Measurements from ENCODE around the gene PSMA8.
"Not testable (repeated sequence)": the region's sequence is repeated elsewhere in the genome, so short reads cannot be mapped to it uniquely, and the experiment has no call there.

PSMA8 gene

GRCh38 chr18:26159353-26159752 lies 25.7 kb downstream of the PSMA8 start:
- DNase-seq (ENCODE audit: low read depth, low spot score) = no peak
- H3K4me3 ChIP-seq (ENCODE audit: low read length) = no peak overlapping the region

DNA sequence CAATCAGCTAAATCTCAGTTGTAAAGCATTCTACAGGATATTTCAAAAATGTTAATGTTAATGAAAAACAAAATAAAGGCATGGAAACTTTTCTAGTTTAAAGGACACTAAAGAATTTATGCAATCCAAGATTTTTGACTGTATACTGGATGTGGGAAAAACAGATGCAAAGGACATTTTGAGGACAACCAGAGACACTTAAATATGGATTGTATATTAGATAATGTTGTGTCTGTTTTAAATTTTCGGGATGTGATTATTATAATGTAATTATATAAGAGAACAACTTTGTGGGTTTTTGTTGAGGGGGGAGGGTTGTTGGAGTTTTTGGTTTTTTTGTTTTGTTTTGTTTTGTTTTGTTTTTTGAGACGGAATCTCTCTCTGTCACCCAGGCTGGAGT lies 30.9 kb downstream of the PSMA8 start:
- no peak for DNase-seq (ENCODE audit: low read depth, low spot score)
- H3K4me3 ChIP-seq (ENCODE audit: low read length) = no peak overlapping the region

DNA sequence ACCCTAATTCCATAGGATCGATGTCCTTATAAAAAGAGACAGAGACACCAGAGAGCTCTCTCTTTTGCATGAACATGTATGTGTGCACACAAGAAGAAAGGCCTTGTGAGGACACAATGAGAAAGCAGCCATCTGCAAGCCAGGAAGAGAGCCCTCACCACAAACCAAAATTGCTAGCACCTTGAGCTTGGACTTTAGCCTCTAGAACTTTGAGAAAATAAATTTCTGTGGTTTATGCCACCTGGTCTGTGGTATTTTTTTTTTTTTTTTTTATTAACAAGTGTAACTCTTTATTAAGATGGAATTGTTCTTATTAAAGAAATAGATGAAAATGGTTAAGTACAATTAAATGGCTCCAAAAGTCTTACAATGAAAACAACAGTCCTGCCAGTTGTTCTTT lies 33.9 kb downstream of the PSMA8 start:
- H3K4me3 ChIP-seq (ENCODE audit: low read length) = not testable (repeated sequence)
- DNase-seq (ENCODE audit: low read depth, low spot score) = peak; percentile 61

DNA sequence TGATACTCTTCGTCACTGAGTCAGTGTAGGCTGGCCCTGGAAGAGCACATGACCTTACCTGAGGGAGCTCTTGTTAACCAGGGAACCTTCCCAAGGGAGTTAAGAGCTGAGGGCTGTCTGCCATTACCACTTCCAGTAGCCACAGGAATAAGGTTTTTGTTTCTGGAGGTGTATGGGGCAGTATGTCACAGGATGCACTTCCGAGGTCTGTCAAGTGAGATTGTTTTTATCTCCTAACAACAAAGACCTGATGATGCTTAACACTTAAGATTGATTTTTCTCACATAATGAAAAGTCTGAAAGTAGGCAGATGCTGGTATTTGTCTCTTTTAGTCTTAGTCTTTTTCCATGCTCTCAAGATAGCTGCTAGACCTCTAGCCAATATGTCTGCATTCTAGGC lies 41.8 kb downstream of the PSMA8 start:
- H3K4me3 ChIP-seq (ENCODE audit: low read length) = no peak overlapping the region
- no peak for DNase-seq (ENCODE audit: low read depth, low spot score)

GRCh38 chr18:26176134-26176533 lies 42.5 kb downstream of the PSMA8 start:
- no peak for DNase-seq (ENCODE audit: low read depth, low spot score)
- no peak overlapping the region for H3K4me3 ChIP-seq (ENCODE audit: low read length)

GRCh38 chr18:26181343-26181826 lies 47.7 kb downstream of the PSMA8 start:
- no peak overlapping the region for H3K4me3 ChIP-seq (ENCODE audit: low read length)

DNA sequence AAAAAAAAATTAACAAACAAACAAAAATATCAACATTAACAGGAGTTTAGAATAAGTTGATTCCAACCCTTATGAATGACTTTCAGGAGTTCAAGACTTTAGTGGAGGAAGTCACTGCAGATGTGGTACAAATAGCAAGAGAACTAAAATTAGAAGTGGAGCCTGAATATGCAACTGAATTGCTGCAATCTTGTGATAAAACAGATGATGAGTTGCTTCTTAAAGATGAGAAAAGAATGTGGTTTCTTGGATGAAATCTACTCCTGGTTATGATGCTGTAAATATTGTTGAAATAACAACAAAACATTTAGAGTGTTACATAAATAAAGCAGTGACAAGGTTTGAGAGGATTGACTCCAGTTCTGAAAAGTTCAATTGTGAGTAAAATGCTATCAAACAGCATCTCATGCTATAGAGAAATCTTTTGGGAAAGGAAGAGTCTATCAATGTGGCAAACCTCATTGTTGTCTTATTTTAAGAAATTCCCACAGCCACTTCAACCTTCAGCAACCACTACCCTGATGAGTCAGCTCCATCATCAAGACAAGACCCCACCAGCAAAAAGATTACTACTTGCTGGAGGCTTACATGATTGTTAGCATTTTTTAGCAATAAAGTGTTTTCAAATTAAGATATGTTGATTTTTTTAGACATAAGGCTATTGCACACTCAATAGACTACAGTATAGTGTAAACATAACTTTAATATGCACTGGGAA lies 49.9 kb downstream of the PSMA8 start:
- no peak overlapping the region for H3K4me3 ChIP-seq (ENCODE audit: low read length)
- DNase-seq (ENCODE audit: low read depth, low spot score) = no peak

More at GRCh38 chr18:26181343-26181826, 47.7 kb downstream of the PSMA8 start:
- DNase-seq (ENCODE audit: low read depth, low spot score) = no peak

DNA sequence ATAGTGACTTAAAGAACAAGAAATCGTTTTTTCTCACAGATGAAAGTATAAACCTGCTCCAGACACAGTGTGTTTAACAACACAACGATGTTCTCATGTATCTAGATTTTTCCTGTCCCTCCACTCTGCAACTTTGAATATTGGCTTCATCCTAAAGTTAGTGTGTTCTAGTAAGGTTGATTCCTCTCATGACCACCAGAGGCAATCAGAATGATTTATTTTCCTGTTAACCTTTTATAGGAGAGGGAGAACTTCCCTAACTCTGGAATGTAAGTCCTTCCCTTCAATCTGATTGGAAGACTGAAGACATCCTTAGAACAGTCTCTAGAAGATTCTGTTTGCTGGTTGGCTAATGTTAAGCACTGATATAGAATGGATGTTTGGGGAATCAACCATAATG lies 51.6 kb downstream of the PSMA8 start:
- H3K4me3 ChIP-seq (ENCODE audit: low read length) = no peak overlapping the region
- DNase-seq (ENCODE audit: low read depth, low spot score) = no peak

GRCh38 chr18:26190506-26190905 lies 56.8 kb downstream of the PSMA8 start:
- DNase-seq (ENCODE audit: low read depth, low spot score) = no peak
- H3K4me3 ChIP-seq (ENCODE audit: low read length) = no peak overlapping the region

DNA sequence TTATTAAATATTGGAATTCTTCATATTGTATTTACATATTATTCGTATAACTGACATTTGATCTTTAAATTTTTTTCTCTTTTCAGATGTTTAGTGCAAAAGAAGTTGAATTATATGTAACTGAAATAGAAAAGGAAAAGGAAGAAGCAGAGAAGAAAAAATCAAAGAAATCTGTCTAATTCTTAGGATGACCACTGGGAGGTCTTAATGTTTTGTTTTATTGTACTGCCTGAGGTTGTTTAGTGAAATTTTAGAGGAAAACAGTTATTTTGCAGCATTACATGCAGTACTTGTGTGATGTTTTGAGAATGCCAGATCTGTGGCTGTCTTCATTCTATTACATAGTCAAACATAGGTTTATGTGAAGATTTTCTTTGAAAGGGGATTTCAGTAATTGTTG lies 58.6 kb downstream of the PSMA8 start:
- no peak for DNase-seq (ENCODE audit: low read depth, low spot score)
- H3K4me3 ChIP-seq (ENCODE audit: low read length) = no peak overlapping the region

DNA sequence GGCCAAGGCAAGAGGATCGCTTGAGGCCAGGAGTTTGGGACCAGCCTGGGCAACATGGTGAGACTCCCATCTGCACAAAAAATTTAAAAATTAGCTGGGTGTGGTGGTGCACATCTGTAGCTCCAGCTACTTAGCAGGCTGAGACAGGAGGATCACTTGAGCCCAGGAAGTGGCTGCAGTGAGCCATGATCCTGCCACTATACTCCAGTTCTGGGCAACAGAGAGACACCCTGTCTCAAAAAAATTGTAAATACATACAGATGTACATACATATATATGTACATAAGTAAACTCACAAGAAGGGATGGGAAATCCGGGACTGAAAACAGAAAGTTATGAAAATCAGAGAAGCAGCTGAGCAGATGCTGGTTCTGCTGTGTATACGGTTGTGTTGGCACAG lies 62.9 kb downstream of the PSMA8 start:
- H3K4me3 ChIP-seq (ENCODE audit: low read length) = no peak overlapping the region
- DNase-seq (ENCODE audit: low read depth, low spot score) = no peak

DNA sequence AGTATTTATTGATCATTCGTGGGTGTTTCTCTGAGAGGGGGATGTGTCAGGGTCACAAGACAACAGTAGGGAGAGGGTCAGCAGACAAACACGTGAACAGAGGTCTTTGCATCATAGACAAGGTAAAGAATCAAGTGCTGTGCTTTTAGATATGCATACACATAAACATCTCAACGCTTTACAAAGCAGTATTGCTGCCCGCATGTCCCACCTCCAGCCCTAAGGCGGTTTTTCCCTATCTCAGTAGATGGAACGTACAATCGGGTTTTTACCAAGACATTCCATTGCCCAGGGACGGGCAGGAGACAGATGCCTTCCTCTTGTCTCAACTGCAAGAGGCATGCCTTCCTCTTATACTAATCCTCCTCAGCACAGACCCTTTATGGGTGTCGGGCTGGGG lies 68.3 kb downstream of the PSMA8 start:
- not testable (repeated sequence) for DNase-seq (ENCODE audit: low read depth, low spot score); H3K4me3 ChIP-seq (ENCODE audit: low read length)

GRCh38 chr18:26205318-26205717 lies 71.6 kb downstream of the PSMA8 start:
- H3K4me3 ChIP-seq (ENCODE audit: low read length) = no peak overlapping the region
- no peak for DNase-seq (ENCODE audit: low read depth, low spot score)

DNA sequence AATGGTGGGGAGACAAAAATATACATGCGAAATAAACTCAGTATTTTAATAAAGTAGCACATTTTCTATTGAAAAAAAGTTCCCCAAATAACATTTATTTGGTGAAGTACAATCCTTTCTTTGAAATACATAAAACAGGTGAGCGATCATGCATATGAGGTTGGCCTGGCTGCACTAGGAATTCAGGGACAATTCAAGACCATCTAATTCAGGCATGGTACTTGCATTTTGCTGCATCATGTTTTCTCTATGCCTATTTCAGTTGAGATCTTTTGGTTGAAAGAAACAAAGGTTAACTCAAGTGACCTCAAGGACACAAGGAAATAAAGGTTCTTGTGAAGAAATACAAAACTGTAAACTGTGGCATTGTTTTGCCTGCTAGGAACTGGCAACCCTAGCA lies 72.8 kb downstream of the PSMA8 start:
- DNase-seq (ENCODE audit: low read depth, low spot score) = no peak
- no peak overlapping the region for H3K4me3 ChIP-seq (ENCODE audit: low read length)

GRCh38 chr18:26207937-26208336 lies 74.3 kb downstream of the PSMA8 start:
- H3K4me3 ChIP-seq (ENCODE audit: low read length) = no peak overlapping the region
- no peak for DNase-seq (ENCODE audit: low read depth, low spot score)

GRCh38 chr18:26208977-26209376 lies 75.3 kb downstream of the PSMA8 start:
- H3K4me3 ChIP-seq (ENCODE audit: low read length) = no peak overlapping the region
- DNase-seq (ENCODE audit: low read depth, low spot score) = no peak

- no peak overlapping the region for H3K4me3 ChIP-seq (ENCODE audit: low read length)
- no peak for DNase-seq (ENCODE audit: low read depth, low spot score)
Measured at GRCh38 chr18:26210147-26210546, 76.5 kb downstream of the PSMA8 start.

DNA sequence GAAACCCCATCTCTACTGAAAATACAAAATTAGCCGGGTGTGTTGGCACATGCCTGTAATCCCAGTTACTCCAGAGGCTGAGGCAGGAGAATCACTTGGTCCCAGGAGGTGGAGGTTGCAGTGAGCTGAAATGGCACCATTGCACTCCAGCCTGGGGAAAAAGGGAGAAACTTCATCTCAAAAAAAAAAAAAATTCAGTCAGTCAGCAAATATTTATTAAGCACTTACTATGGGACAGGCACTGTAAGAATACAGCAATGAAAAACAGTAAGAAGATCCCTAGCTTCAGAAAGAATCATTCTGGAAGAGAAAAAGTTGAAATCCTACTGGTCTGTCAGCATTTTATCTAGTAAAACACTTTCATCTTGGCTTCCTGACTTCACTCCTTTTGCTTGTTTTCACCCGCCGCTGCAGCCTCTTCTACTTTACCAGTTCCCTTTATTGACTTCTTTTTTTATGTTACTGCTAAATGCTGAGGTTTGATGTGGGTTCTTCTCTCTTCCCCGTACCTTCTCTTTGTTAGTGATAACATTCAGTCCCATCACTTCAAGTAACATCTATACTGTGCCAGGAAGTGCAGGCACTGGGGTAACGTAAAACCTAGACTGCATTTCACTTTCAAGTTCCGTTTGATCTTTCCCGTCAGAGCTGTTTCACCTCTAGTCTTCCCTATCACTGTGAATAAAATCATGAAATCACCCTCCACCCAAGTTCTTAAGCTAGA lies 81.7 kb downstream of the PSMA8 start:
- DNase-seq (ENCODE audit: low read depth, low spot score) = peak; percentile 94
- H3K4me3 ChIP-seq (ENCODE audit: low read length) = no peak overlapping the region

GRCh38 chr18:26225022-26225693 lies 91.5 kb downstream of the PSMA8 start:
- DNase-seq (ENCODE audit: low read depth, low spot score) = no peak
- no peak overlapping the region for H3K4me3 ChIP-seq (ENCODE audit: low read length)

DNA sequence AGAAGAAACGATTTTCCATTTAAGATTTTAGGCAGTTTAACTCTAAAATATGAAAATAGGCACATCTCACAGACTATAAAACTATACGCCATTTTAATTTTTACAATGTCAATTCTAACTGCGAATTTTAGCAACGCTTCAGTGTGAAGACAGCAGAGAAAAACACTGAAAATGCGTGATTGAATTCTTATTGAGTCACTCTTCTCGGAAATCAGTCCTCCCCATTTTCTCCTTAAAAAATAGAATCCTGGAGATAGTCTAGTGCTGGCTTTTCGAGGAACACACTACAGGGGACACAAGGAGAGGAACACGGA lies 92.2 kb downstream of the PSMA8 start:
- DNase-seq (ENCODE audit: low read depth, low spot score) = no peak

More for the DNA sequence above, 92.2 kb downstream of the PSMA8 start:
- peak overlapping the region; percentile 64 for H3K4me3 ChIP-seq (ENCODE audit: low read length)
